Suprapubic skin (tissue), 4 donors: ENCODE results near the gene FBRS. TPM values are rescaled to one million over a fixed set of nuclear protein-coding genes. Genes with fewer than 3 reads are reported as not detected.
"Not testable (repeated sequence)": the region's sequence is repeated elsewhere in the genome, so short reads cannot be mapped to it uniquely, and the experiment has no call there.

Experiments used
- DNase-seq, 2 donors: peaks; one replicate each; pipeline ENCODE4 v3.0.0-alpha.2; 2019; ENCODE audit warnings: low spot score in 2 of 2
- H3K27ac ChIP-seq: fragments of 200-600 bp; sonication (generic); one replicate; pipeline ENCODE4 v1.5.1; 2019
- H3K27me3 ChIP-seq: fragments of 200-600 bp; sonication (generic); one replicate; pipeline ENCODE4 v1.5.1; 2019
- H3K36me3 ChIP-seq: fragments of 200-600 bp; sonication (generic); one replicate; pipeline ENCODE4 v1.5.1; 2019
- H3K4me1 ChIP-seq: fragments of 200-600 bp; sonication (generic); one replicate; pipeline ENCODE4 v1.5.1; 2019
- H3K4me3 ChIP-seq: fragments of 200-600 bp; sonication (generic); one replicate; pipeline ENCODE4 v1.5.1; 2019; ENCODE audit warnings: mild to moderate bottlenecking
- H3K9me3 ChIP-seq: fragments of 200-600 bp; sonication (generic); one replicate; pipeline ENCODE4 v1.5.1; 2019
- CTCF ChIP-seq, 2 donors: fragments of 200-600 bp in 1 of 2; fragments of 450-650 bp in 1 of 2; sonication (generic) in 1 of 2; IDR thresholded peaks; one replicate each; pipeline ENCODE4 v1.5.1; 2016 to 2019; ENCODE audit warnings: antibody characterized with exemption in 2 of 2, mild to moderate bottlenecking in 1 of 2, moderate library complexity in 1 of 2
- EP300 ChIP-seq: sonication (generic); formaldehyde crosslinking; IDR thresholded peaks from one replicate; pipeline ENCODE4 v1.6.1; 2017; ENCODE audit warnings: antibody characterized with exemption
- POLR2A ChIP-seq, 2 donors: fragments of 450-650 bp; IDR thresholded peaks; one replicate each; pipeline ENCODE4 v1.6.1; 2017; ENCODE audit warnings: antibody characterized with exemption in 2 of 2, mild to moderate bottlenecking in 2 of 2, moderate library complexity in 2 of 2
- POLR2AphosphoS5 ChIP-seq, 3 donors: sonication (generic); formaldehyde crosslinking; IDR thresholded peaks; one replicate each; pipeline ENCODE4 v1.6.1; 2017; ENCODE audit warnings: antibody characterized with exemption in 3 of 3
- WGBS: methylation state at CpG from one replicate; pipeline ENCODE4 v1.1.5; 2018; 5-methylcytosine and 5-hydroxymethylcytosine counted together
- total RNA-seq, 4 donors: library from RNA; depleted of rRNA; stranded (reverse); fragments of >200 nt; gene quantifications; one replicate each; pipeline ENCODE4 v1.1.0, GENCODE V29; 2016

Gene FBRS
- total RNA-seq, 4 donors from 2014 or later: 64.5 to 81.3 (median 73.1) TPM

- H3K36me3 ChIP-seq: no peaks in the 10 kb centered on the region
- peaks cover 22% of the 10 kb centered on the region for H3K4me1 ChIP-seq
- H3K9me3 ChIP-seq: no peaks in the 10 kb centered on the region
- TF ChIP-seq POLR2A (IDR thresholded peaks at IDR 0.05) (no peak), CTCF (IDR thresholded peaks at IDR 0.05) (no peak), POLR2AphosphoS5 (IDR thresholded peaks at IDR 0.05) (no peak), EP300 (no peak)
- DNase-seq: no peak
- WGBS: 82% methylated on average over 11 of the region's 11 CpGs
- H3K27ac ChIP-seq: no peak overlapping the region
- no peaks in the 10 kb centered on the region for H3K27me3 ChIP-seq
- H3K4me3 ChIP-seq: no peak overlapping the region
Observed at GRCh38 chr16:30694926-30695693, 36.9 kb downstream of the FBRS start.

GRCh38 chr16:30696646-30697045 is 38.4 kb downstream of the FBRS start:
- H3K4me1 ChIP-seq: peaks cover 30% of the 10 kb centered on the region
- not testable (repeated sequence) for H3K4me3 ChIP-seq, DNase-seq, H3K27me3 ChIP-seq, H3K9me3 ChIP-seq, H3K27ac ChIP-seq
- WGBS: 93% methylated on average over 3 of the region's 3 CpGs
- peaks cover 12% of the 10 kb centered on the region for H3K36me3 ChIP-seq

- no peak for DNase-seq
- Histone ChIP-seq H3K36me3 (peaks cover 21% of the 10 kb centered on the region), H3K4me1 (peaks cover 30% of the 10 kb centered on the region), H3K27me3 (no peaks in the 10 kb centered on the region), H3K9me3 (no peaks in the 10 kb centered on the region), H3K27ac (peak overlapping the region; percentile 100), H3K4me3 (peak overlapping the region; percentile 100)
- TF ChIP-seq POLR2A (IDR thresholded peaks at IDR 0.05): no peak
- no peak for TF ChIP-seq EP300
- no peak for TF ChIP-seq POLR2AphosphoS5 (IDR thresholded peaks at IDR 0.05)
- TF ChIP-seq CTCF (IDR thresholded peaks at IDR 0.05): no peak
- 10% methylated on average over 25 of the region's 26 CpGs for WGBS
Observed at GRCh38 chr16:30697264-30698138, 39.3 kb downstream of the FBRS start.

GRCh38 chr16:30698139-30698815 is 40.0 kb downstream of the FBRS start:
- Histone ChIP-seq H3K36me3 (peaks cover 29% of the 10 kb centered on the region), H3K4me3 (peak overlapping the region; percentile 100), H3K9me3 (no peaks in the 10 kb centered on the region), H3K4me1 (peaks cover 30% of the 10 kb centered on the region), H3K27ac (peak overlapping the region; percentile 100), H3K27me3 (no peaks in the 10 kb centered on the region)
- TF ChIP-seq POLR2AphosphoS5 (IDR thresholded peaks at IDR 0.05) (peak; percentile 85 to 97 (median 95)), EP300 (no peak), POLR2A (IDR thresholded peaks at IDR 0.05) (peak; percentile 5 to 87)
- WGBS: no CpG with 5 or more reads among the region's 76 CpGs
- DNase-seq: peak; percentile 99 to 100

GRCh38 chr16:30698816-30699614 is 40.8 kb downstream of the FBRS start, which contains the start of gene SRCAP:
TSS of gene SRCAP (plus strand) at chr16:30699171. CDS start at chr16:30700825, 1,654 bp downstream.
- peak; percentile 6 to 15 (median 14) for TF ChIP-seq POLR2AphosphoS5 (IDR thresholded peaks at IDR 0.05)
- TF ChIP-seq EP300: no peak
- peak in 1 of 2 donors; percentile 63 for TF ChIP-seq POLR2A (IDR thresholded peaks at IDR 0.05)
- TF ChIP-seq CTCF (IDR thresholded peaks at IDR 0.05): no peak
- Histone ChIP-seq H3K4me1 (peaks cover 27% of the 10 kb centered on the region), H3K4me3 (peak within 1 kb of the TSS; percentile 100), H3K9me3 (no peaks in the 10 kb centered on the region), H3K27me3 (no peaks in the 10 kb centered on the region), H3K36me3 (peaks cover 36% of the 10 kb centered on the region), H3K27ac (peak within 1 kb of the TSS; percentile 100)
- 1% methylated on average over 46 of the region's 57 CpGs for WGBS
- peak; percentile 93 to 94 for DNase-seq
